ENCODE results near the gene DTHD1. TPM values are rescaled to one million over a fixed set of nuclear protein-coding genes. Genes with fewer than 3 reads are reported as not detected.

Gene DTHD1
- total and polyA plus RNA-seq, 2 of the 8 experiments (the other 6 are each of a cell fraction or from before 2014, with no cell fraction given): not detected

DNA sequence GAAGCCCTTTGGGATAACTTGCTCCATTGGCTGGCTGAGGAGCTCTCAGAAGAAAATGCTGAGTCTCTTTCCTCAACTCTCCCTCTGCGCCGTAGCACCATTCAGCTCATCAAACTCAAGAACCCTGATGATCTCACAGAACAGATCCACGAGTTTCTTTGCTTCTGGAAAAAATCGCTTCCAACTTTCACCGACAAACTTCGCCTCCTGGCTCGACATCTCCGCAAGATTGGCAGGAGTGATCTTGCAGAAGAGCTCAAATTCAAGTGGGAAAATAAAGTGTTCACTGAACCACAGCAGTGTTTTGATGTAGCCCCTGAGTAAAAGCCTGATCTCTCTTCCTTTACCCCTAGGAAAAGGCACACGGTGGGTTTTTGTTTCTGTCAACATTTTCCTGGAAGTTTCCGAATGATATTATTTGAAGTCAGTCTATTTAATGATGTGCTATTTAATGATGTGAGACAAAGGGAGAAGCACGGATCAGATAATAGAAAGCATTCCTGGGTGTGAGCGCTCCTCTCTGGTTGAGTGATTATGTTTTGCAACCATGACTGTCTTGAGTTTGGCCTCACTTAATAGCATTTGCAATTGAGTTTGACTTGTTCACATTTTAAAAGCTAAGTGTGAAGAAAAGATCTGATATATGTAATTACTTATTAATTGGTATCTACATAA is 62.2 kb downstream of the DTHD1 start (continued):
- TF ChIP-seq, protein P1, sequence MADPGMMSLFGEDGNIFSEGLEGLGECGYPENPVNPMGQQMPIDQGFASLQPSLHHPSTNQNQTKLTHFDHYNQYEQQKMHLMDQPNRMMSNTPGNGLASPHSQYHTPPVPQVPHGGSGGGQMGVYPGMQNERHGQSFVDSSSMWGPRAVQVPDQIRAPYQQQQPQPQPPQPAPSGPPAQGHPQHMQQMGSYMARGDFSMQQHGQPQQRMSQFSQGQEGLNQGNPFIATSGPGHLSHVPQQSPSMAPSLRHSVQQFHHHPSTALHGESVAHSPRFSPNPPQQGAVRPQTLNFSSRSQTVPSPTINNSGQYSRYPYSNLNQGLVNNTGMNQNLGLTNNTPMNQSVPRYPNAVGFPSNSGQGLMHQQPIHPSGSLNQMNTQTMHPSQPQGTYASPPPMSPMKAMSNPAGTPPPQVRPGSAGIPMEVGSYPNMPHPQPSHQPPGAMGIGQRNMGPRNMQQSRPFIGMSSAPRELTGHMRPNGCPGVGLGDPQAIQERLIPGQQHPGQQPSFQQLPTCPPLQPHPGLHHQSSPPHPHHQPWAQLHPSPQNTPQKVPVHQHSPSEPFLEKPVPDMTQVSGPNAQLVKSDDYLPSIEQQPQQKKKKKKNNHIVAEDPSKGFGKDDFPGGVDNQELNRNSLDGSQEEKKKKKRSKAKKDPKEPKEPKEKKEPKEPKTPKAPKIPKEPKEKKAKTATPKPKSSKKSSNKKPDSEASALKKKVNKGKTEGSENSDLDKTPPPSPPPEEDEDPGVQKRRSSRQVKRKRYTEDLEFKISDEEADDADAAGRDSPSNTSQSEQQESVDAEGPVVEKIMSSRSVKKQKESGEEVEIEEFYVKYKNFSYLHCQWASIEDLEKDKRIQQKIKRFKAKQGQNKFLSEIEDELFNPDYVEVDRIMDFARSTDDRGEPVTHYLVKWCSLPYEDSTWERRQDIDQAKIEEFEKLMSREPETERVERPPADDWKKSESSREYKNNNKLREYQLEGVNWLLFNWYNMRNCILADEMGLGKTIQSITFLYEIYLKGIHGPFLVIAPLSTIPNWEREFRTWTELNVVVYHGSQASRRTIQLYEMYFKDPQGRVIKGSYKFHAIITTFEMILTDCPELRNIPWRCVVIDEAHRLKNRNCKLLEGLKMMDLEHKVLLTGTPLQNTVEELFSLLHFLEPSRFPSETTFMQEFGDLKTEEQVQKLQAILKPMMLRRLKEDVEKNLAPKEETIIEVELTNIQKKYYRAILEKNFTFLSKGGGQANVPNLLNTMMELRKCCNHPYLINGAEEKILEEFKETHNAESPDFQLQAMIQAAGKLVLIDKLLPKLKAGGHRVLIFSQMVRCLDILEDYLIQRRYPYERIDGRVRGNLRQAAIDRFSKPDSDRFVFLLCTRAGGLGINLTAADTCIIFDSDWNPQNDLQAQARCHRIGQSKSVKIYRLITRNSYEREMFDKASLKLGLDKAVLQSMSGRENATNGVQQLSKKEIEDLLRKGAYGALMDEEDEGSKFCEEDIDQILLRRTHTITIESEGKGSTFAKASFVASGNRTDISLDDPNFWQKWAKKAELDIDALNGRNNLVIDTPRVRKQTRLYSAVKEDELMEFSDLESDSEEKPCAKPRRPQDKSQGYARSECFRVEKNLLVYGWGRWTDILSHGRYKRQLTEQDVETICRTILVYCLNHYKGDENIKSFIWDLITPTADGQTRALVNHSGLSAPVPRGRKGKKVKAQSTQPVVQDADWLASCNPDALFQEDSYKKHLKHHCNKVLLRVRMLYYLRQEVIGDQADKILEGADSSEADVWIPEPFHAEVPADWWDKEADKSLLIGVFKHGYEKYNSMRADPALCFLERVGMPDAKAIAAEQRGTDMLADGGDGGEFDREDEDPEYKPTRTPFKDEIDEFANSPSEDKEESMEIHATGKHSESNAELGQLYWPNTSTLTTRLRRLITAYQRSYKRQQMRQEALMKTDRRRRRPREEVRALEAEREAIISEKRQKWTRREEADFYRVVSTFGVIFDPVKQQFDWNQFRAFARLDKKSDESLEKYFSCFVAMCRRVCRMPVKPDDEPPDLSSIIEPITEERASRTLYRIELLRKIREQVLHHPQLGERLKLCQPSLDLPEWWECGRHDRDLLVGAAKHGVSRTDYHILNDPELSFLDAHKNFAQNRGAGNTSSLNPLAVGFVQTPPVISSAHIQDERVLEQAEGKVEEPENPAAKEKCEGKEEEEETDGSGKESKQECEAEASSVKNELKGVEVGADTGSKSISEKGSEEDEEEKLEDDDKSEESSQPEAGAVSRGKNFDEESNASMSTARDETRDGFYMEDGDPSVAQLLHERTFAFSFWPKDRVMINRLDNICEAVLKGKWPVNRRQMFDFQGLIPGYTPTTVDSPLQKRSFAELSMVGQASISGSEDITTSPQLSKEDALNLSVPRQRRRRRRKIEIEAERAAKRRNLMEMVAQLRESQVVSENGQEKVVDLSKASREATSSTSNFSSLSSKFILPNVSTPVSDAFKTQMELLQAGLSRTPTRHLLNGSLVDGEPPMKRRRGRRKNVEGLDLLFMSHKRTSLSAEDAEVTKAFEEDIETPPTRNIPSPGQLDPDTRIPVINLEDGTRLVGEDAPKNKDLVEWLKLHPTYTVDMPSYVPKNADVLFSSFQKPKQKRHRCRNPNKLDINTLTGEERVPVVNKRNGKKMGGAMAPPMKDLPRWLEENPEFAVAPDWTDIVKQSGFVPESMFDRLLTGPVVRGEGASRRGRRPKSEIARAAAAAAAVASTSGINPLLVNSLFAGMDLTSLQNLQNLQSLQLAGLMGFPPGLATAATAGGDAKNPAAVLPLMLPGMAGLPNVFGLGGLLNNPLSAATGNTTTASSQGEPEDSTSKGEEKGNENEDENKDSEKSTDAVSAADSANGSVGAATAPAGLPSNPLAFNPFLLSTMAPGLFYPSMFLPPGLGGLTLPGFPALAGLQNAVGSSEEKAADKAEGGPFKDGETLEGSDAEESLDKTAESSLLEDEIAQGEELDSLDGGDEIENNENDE (IDR thresholded peaks at IDR 0.05; ENCODE audit: insufficient replicate concordance, low read length): no peak
- TF ChIP-seq CREB1 (IDR thresholded peaks at IDR 0.05): no peak
- TF ChIP-seq, protein P2, sequence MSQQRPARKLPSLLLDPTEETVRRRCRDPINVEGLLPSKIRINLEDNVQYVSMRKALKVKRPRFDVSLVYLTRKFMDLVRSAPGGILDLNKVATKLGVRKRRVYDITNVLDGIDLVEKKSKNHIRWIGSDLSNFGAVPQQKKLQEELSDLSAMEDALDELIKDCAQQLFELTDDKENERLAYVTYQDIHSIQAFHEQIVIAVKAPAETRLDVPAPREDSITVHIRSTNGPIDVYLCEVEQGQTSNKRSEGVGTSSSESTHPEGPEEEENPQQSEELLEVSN (IDR thresholded peaks at IDR 0.05): no peak
- no peak for TF ChIP-seq SP1 (IDR thresholded peaks at IDR 0.05; ENCODE audit: low read depth, low read length)
